Mammary epithelial cell (primary cell): ENCODE measurements around the gene APOBEC3G.
"Not testable (repeated sequence)": the region's sequence is repeated elsewhere in the genome, so short reads cannot be mapped to it uniquely, and the experiment has no call there.

Source experiments
- EZH2 ChIP-seq: IDR thresholded peaks from 2 replicates; pipeline ENCODE4 v1.6.1; 2012; ENCODE audit warnings: low read length, inconsistent platforms, borderline replicate concordance
- TF ChIP-seq, protein P1 (sequence below), 2 donors: IDR thresholded peaks in 1 of 2; conservative IDR thresholded peaks in 1 of 2; 2 replicates each; pipeline ENCODE4 v1.5.1; 2011 to 2012; ENCODE audit warnings: inconsistent platforms in 2 of 2, low read length in 2 of 2, mild to moderate bottlenecking in 2 of 2, control low read depth in 1 of 2, low read depth in 1 of 2; ENCODE audit not compliant: insufficient read depth in 1 of 2; ENCODE audit errors: extremely low read depth in 1 of 2

DNA sequence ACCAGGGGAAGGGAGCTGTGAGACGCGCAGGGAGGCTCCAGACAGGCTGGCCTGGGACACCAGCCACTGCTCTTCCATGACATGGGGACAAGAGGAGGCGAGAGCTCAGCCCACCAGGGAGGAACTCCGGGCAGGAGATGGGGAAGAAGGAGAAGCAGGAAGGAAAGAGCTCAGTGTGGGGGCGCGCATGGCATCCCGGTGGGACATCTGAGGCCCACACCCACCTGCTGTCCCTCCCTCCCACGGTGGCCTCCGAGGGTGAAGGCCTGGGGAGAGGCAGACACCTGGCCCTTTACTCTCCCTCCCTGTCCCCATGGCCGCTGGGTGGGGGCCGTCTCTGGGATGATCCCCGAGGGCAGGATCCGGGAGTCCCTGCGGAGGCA is 36.9 kb upstream of the APOBEC3G start:
- TF ChIP-seq, protein P1, sequence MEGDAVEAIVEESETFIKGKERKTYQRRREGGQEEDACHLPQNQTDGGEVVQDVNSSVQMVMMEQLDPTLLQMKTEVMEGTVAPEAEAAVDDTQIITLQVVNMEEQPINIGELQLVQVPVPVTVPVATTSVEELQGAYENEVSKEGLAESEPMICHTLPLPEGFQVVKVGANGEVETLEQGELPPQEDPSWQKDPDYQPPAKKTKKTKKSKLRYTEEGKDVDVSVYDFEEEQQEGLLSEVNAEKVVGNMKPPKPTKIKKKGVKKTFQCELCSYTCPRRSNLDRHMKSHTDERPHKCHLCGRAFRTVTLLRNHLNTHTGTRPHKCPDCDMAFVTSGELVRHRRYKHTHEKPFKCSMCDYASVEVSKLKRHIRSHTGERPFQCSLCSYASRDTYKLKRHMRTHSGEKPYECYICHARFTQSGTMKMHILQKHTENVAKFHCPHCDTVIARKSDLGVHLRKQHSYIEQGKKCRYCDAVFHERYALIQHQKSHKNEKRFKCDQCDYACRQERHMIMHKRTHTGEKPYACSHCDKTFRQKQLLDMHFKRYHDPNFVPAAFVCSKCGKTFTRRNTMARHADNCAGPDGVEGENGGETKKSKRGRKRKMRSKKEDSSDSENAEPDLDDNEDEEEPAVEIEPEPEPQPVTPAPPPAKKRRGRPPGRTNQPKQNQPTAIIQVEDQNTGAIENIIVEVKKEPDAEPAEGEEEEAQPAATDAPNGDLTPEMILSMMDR (conservative IDR thresholded peaks at IDR 0.05 in 1 of 2, IDR thresholded peaks at IDR 0.05 in 1 of 2; ENCODE audit: extremely low read depth in 1 of 2, insufficient read depth in 1 of 2, low read depth in 1 of 2, low read length in 2 of 2): not testable (repeated sequence)
- TF ChIP-seq EZH2: not testable (repeated sequence)
